GM12878 (cell line): ENCODE results near the gene DPH6.

Experiments
- CTCF ChIP-seq, 3 experiments: IDR thresholded peaks in 2 of 3; conservative IDR thresholded peaks in 1 of 3; 2 replicates each; pipeline ENCODE4 v1.5.1; 2011; ENCODE audit warnings: low read depth in 3 of 3, low read length in 3 of 3, mild to moderate bottlenecking in 3 of 3, control low read depth in 2 of 3, moderate library complexity in 2 of 3, inconsistent platforms in 1 of 3, mixed read lengths in 1 of 3; ENCODE audit not compliant: control insufficient read depth in 2 of 3, insufficient read depth in 1 of 3; ENCODE audit errors: extremely low read depth in 1 of 3
- FOS ChIP-seq: IDR thresholded peaks from 3 replicates; pipeline ENCODE4 v1.6.1; 2011; ENCODE audit warnings: borderline replicate concordance; ENCODE audit not compliant: insufficient read length; ENCODE audit errors: extremely low read depth
- NFYB ChIP-seq: IDR thresholded peaks from 2 replicates; pipeline ENCODE4 v1.6.1; 2011; ENCODE audit warnings: low read depth, mild to moderate bottlenecking, low read length, improper control_type of control experiment, moderate library complexity; ENCODE audit not compliant: insufficient read depth
- NRF1 ChIP-seq: conservative IDR thresholded peaks from 2 replicates; pipeline ENCODE4 v1.6.1; 2011; ENCODE audit warnings: mild to moderate bottlenecking, low read depth, low read length, improper control_type of control experiment
- POLR2A ChIP-seq: IDR thresholded peaks from 2 replicates; pipeline ENCODE4 v1.6.1; 2011; ENCODE audit warnings: low read depth, mild to moderate bottlenecking, low read length
- POLR2AphosphoS5 ChIP-seq: IDR thresholded peaks from 2 replicates; pipeline ENCODE4 v1.6.1; 2011; ENCODE audit warnings: mild to moderate bottlenecking, low read length, inconsistent platforms
- RBBP5 ChIP-seq: fragments of 200-600 bp; sonication (generic); conservative IDR thresholded peaks from 2 replicates; pipeline ENCODE4 v1.6.1; 2016
- SIN3A ChIP-seq: IDR thresholded peaks from 2 replicates; pipeline ENCODE4 v1.6.1; 2012; ENCODE audit warnings: low read depth, low read length, improper control_type of control experiment
- SMC3 ChIP-seq: IDR thresholded peaks from 2 replicates; pipeline ENCODE4 v1.6.1; 2011; ENCODE audit warnings: low read length, improper control_type of control experiment, borderline replicate concordance
- USF1 ChIP-seq: IDR thresholded peaks from 2 replicates; pipeline ENCODE4 v1.6.1; 2011; ENCODE audit warnings: borderline replicate concordance, low read depth, mild to moderate bottlenecking, moderate library complexity, mixed read lengths, low read length; ENCODE audit not compliant: insufficient read depth; ENCODE audit errors: extremely low read length
- TF ChIP-seq, protein P1 (sequence below): fragments of 450-650 bp; IDR thresholded peaks from 2 replicates; pipeline ENCODE4 v1.6.1; 2018; ENCODE audit warnings: borderline replicate concordance, mild to moderate bottlenecking; ENCODE audit not compliant: partially characterized antibody

- TF ChIP-seq FOS = no peak
- no peak for TF ChIP-seq CTCF (IDR thresholded peaks at IDR 0.05 in 2 of 3, conservative IDR thresholded peaks at IDR 0.05 in 1 of 3; ENCODE audit: control insufficient read depth in 2 of 3, extremely low read depth in 1 of 3, insufficient read depth in 1 of 3, low read depth in 3 of 3, low read length in 3 of 3)
- no peak for TF ChIP-seq USF1
- TF ChIP-seq RBBP5 = no peak
- no peak for TF ChIP-seq SIN3A
- TF ChIP-seq SMC3 = no peak
- no peak for TF ChIP-seq NFYB
- no peak for TF ChIP-seq NRF1
- TF ChIP-seq, protein P1, sequence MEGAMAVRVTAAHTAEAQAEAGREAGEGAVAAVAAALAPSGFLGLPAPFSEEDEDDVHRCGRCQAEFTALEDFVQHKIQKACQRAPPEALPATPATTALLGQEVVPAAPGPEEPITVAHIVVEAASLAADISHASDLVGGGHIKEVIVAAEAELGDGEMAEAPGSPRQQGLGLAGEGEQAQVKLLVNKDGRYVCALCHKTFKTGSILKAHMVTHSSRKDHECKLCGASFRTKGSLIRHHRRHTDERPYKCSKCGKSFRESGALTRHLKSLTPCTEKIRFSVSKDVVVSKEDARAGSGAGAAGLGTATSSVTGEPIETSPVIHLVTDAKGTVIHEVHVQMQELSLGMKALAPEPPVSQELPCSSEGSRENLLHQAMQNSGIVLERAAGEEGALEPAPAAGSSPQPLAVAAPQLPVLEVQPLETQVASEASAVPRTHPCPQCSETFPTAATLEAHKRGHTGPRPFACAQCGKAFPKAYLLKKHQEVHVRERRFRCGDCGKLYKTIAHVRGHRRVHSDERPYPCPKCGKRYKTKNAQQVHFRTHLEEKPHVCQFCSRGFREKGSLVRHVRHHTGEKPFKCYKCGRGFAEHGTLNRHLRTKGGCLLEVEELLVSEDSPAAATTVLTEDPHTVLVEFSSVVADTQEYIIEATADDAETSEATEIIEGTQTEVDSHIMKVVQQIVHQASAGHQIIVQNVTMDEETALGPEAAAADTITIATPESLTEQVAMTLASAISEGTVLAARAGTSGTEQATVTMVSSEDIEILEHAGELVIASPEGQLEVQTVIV = no peak
- TF ChIP-seq POLR2AphosphoS5 = no peak
- no peak for TF ChIP-seq POLR2A
Observed at GRCh38 chr15:35427496-35427895, 118.5 kb downstream of the DPH6 start.
